Measurements from ENCODE around the gene ARMH2.

The ARMH2 gene

GRCh38 chr6:24795106-24795505 lies 3.6 kb downstream of the ARMH2 start:
- Histone ChIP-seq H3K36me3 (ENCODE audit: low read depth) (no peaks in the 10 kb centered on the region), H3K27ac (ENCODE audit: poor library complexity, severe bottlenecking) (no peak overlapping the region), H3K9me3 (ENCODE audit: severe bottlenecking) (no peaks in the 10 kb centered on the region), H3K27me3 (ENCODE audit: insufficient read depth, poor library complexity, severe bottlenecking) (no peaks in the 10 kb centered on the region), H3K4me1 (ENCODE audit: insufficient read depth, poor library complexity, severe bottlenecking) (no peaks in the 10 kb centered on the region), H3K4me3 (ENCODE audit: severe bottlenecking) (no peak overlapping the region)
- TF ChIP-seq CTCF (IDR thresholded peaks at IDR 0.05; ENCODE audit: poor library complexity, severe bottlenecking): no peak
- ATAC-seq (ENCODE audit: low read depth) (no peak), DNase-seq (ENCODE audit: low spot score) (no peak)

- Histone ChIP-seq H3K27ac (ENCODE audit: poor library complexity, severe bottlenecking) (no peak overlapping the region), H3K4me3 (ENCODE audit: severe bottlenecking) (no peak overlapping the region), H3K27me3 (ENCODE audit: insufficient read depth, poor library complexity, severe bottlenecking) (no peaks in the 10 kb centered on the region), H3K4me1 (ENCODE audit: insufficient read depth, poor library complexity, severe bottlenecking) (no peaks in the 10 kb centered on the region), H3K36me3 (ENCODE audit: low read depth) (peaks cover 51% of the 10 kb centered on the region), H3K9me3 (ENCODE audit: severe bottlenecking) (no peaks in the 10 kb centered on the region)
- no peak for TF ChIP-seq CTCF (IDR thresholded peaks at IDR 0.05; ENCODE audit: poor library complexity, severe bottlenecking)
- ATAC-seq (ENCODE audit: low read depth) (no peak; the same call in 2 of the 3 replicates), DNase-seq (ENCODE audit: low spot score) (no peak)
Measured at GRCh38 chr6:24788031-24788665, 10.6 kb downstream of the ARMH2 start.

- no peak overlapping the region for H3K27ac ChIP-seq (ENCODE audit: poor library complexity, severe bottlenecking)
- H3K4me1 ChIP-seq (ENCODE audit: insufficient read depth, poor library complexity, severe bottlenecking): peaks cover 26% of the 10 kb centered on the region
- H3K4me3 ChIP-seq (ENCODE audit: severe bottlenecking): no peak overlapping the region
- no peak for TF ChIP-seq CTCF (IDR thresholded peaks at IDR 0.05; ENCODE audit: poor library complexity, severe bottlenecking)
- H3K9me3 ChIP-seq (ENCODE audit: severe bottlenecking): no peaks in the 10 kb centered on the region
- H3K36me3 ChIP-seq (ENCODE audit: low read depth): peaks cover 90% of the 10 kb centered on the region
- DNase-seq (ENCODE audit: low spot score) (no peak), ATAC-seq (ENCODE audit: low read depth) (no peak)
- H3K27me3 ChIP-seq (ENCODE audit: insufficient read depth, poor library complexity, severe bottlenecking): no peaks in the 10 kb centered on the region
Measured at GRCh38 chr6:24780206-24780605, 18.5 kb downstream of the ARMH2 start.

GRCh38 chr6:24779416-24780016 lies 19.2 kb downstream of the ARMH2 start:
- H3K27me3 ChIP-seq (ENCODE audit: insufficient read depth, poor library complexity, severe bottlenecking): no peaks in the 10 kb centered on the region
- no peak for ATAC-seq (ENCODE audit: low read depth)
- no peak for DNase-seq (ENCODE audit: low spot score)
- no peak overlapping the region for H3K4me3 ChIP-seq (ENCODE audit: severe bottlenecking)
- H3K4me1 ChIP-seq (ENCODE audit: insufficient read depth, poor library complexity, severe bottlenecking): peaks cover 26% of the 10 kb centered on the region
- H3K27ac ChIP-seq (ENCODE audit: poor library complexity, severe bottlenecking): no peak overlapping the region
- TF ChIP-seq CTCF (IDR thresholded peaks at IDR 0.05; ENCODE audit: poor library complexity, severe bottlenecking): no peak
- H3K36me3 ChIP-seq (ENCODE audit: low read depth): peaks cover 83% of the 10 kb centered on the region
- H3K9me3 ChIP-seq (ENCODE audit: severe bottlenecking): no peaks in the 10 kb centered on the region

- Histone ChIP-seq H3K36me3 (ENCODE audit: low read depth) (peaks cover 77% of the 10 kb centered on the region), H3K27ac (ENCODE audit: poor library complexity, severe bottlenecking) (no peak overlapping the region)
- ATAC-seq (ENCODE audit: low read depth): no peak
Measured at GRCh38 chr6:24778878-24779277, 19.8 kb downstream of the ARMH2 start.

More at GRCh38 chr6:24778878-24779277, 19.8 kb downstream of the ARMH2 start:
- DNase-seq (ENCODE audit: low spot score): no peak
- no peaks in the 10 kb centered on the region for H3K27me3 ChIP-seq (ENCODE audit: insufficient read depth, poor library complexity, severe bottlenecking)
- H3K9me3 ChIP-seq (ENCODE audit: severe bottlenecking): no peaks in the 10 kb centered on the region
- no peak overlapping the region for H3K4me3 ChIP-seq (ENCODE audit: severe bottlenecking)
- peaks cover 26% of the 10 kb centered on the region for H3K4me1 ChIP-seq (ENCODE audit: insufficient read depth, poor library complexity, severe bottlenecking)
- no peak for TF ChIP-seq CTCF (IDR thresholded peaks at IDR 0.05; ENCODE audit: poor library complexity, severe bottlenecking)

All from RWPE2 (cell line).